ENCODE data around the gene WDR72.
"Not testable (repeated sequence)": the region's sequence is repeated elsewhere in the genome, so short reads cannot be mapped to it uniquely, and the experiment has no call there.

WDR72 gene

DNA sequence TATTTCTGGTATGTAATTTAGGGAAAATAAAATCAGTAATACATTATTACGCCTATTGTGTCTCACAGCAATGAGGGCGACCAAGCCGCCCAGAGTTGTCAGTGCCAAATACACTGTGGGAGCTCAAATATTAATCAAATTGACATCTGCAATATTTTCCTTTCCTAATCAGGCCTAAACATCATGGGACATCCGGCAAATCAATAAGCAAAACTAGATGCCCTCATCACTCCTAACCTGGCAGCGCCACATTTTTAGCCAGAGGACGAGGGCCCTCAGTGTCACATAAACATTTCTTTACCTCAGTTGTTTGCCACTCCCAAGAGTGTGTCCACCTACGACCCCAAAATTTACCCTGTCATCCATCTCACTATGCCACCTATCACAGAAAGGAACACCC, 64.1 kb downstream of the WDR72 start:
- DNase-seq: no peak

DNA sequence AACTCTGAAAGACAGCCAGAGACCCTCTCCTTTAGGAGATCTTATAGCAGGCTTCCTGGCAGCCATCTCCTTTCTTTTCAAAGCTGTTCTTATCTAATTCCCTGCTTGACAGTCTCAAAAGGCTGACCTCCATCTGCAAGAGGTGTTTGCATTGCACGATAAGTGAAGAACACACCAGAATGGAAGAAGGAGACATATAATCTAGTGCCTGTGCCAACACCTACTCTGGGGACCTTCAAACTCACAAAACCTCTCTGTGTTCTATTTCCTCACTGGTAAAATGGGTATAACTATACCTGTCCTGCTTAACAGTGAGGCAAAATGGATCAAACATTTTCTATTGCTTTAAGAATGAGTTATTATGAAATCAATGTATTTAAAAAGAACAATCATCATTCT, 65.0 kb downstream of the WDR72 start:
- DNase-seq: no peak

DNA sequence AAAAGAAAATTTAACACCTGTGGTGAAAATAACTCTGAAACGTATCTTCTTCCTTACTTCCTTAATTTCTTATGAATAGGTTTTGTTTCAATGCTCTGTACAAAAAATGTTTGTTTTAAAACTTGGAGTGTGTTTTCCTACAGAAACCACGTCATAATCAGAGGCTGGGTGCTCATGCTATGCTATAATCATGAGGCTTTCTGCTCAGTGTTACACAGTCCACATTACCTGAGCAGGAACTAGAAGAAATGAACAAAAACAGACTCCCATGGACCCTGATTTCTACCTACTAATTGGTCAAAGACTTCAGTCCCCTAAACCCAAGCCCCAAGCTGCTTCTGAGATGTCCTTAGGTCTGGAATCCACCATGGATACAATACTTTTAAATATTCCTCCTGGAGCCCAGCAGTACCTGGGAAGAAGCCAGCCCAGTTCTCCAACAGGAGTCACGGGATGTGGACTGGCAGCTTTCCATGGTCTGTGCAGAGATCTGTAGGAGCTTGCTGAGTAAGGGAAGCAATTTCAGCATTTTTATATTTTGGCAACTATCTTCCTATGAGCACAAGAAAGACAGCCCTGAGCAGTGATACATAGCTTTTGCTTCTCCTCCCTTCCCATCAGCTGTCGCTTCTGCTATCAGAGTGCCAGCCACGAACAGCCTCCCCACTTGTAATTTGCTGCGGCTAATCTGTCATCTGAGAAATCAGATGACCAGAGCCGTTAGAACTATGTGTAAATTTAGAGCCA, 65.6 kb downstream of the WDR72 start:
- DNase-seq: no peak

DNA sequence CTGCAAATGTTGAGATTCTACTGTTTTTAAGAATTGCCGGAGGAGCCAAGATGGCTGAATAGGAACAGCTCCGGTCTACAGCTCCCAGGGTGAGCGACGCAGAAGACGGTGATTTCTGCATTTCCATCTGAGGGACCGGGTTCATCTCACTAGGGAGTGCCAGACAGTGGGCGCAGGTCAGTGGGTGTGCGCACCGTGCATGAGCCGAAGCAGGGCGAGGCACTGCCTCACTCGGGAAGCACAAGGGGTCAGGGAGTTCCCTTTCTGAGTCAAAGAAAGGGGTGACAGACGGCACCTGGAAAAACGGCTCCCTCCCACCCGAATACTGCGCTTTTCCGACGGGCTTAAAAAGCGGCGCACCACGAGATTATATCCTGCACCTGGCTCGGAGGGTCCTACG, 75.3 kb downstream of the WDR72 start:
- DNase-seq: not testable (repeated sequence)

DNA sequence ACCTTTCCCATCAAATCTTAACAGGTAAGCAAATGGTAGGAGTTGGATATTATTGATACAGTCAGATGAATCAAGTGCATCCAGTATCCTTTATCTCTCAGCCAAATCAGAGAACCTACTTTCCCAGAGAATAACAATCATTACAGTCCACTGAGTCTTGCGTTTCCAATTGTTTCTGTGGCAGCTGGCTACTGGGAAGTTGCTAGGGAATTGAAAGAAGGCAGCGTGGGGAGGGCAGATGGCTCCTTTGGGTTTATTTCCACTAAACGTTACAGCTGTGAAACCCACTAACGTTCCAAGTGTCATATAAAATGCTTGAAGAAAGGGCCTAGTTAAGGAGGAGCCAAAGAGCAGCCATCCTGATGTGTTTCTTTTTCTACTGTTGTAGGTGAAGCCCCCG, 78.4 kb downstream of the WDR72 start:
- DNase-seq: no peak

DNA sequence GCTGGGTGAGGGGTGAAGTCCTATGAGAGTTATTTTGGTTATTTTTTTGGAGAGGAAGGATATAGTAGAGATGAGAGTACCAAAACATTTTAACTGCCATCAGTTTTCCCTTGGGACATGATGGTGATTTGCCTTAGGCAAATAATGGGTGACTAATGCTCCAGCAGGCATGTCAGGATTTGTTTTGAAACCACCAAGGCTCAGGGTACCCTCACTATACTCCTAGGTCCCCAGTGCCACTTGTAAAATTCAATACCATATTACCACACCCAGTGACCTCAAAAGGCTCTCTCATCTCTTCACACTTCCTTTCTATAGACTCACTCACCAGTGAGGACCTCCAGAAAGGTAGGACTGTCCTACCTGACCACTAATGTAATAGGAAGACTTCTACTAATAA, 83.6 kb downstream of the WDR72 start:
- DNase-seq: no peak

DNA sequence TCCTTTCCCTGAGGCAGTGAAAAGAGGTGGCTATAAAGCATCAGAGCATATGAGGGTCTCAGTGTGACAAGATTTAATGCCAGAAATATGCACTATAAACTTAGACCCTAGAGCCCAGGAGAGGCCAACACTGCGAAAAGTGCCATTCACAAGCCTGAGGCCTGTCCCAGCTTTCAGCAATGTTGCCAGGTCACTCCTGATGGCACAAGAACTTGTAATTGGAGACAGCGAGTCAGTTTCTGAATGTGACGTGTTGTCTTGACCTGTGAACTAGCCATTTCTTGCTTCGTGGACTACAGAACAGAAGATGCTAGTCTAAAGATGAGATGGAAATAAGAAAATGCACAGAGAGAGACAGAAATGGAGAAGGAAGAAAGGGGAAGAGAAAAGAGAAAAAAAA, 87.9 kb downstream of the WDR72 start:
- no peak for DNase-seq

DNA sequence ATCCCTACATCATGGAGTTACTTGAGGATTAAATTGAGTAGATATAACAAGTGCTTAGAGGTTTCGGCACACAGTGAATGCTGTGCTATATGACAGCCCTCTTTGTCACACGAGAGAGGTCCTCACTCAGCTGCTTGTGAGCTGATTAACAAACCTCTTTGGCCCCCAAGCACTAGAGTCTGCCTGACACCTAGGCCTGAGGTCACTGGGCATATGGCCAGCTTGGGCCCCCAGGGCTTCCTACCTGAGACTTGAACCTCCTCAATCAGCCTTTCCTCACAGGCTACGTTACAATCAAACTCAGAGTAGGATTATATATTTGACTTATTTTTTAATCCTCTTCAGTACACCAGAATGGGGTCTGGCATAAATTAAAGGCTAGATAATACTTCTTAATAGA, 88.8 kb downstream of the WDR72 start:
- DNase-seq: no peak

DNA sequence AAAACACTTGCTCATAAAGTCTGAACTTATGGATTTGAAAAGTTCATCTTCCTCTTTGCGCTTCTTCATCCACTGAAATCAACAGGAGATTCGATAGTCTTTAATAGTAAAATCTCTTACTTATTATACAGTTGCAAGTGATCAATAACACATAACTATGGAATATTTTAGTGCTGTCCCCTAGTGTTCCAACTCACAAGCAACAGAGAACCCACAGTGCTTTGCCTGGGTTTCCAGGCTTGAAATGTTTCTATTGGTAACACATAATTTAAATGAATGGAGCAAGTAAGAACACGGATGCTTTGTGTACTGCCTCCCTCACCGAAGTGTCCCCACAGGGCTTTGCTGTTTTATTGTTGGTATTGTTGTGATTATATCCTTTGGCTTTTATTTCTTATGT, 93.5 kb downstream of the WDR72 start:
- no peak for DNase-seq

DNA sequence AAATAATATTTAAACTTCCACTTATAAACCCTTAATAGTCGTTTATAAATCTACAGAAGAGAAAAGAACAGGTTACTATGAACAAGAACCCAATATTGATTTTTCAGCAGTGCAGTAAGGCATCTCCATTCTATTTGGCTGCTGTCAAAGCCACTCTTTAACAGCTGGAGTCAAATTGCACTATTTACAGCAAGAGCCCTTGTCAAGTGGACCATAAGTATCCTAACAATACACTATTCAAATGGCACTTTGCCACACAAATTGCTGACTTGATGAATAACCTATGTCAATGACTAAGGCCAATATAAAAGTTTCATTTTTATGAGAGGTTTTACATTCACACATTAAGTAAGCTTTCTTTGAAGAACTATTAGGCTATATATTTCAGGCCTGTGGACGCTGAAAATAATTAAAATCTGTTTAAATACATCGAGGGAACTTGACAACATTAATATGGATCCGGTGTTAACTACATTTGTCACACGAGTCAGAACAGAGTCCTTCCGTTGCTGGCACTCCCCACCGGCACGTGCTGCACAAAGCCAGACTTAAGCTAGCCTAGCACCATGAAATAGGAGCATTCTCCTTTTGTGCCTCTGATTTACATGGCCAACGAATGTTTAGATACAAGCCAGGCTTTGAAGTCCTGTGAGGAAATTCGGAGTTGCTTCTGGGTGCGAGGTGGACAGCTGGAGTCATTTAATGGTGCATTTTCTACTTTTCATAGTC, 100.5 kb downstream of the WDR72 start:
- DNase-seq: no peak

DNA sequence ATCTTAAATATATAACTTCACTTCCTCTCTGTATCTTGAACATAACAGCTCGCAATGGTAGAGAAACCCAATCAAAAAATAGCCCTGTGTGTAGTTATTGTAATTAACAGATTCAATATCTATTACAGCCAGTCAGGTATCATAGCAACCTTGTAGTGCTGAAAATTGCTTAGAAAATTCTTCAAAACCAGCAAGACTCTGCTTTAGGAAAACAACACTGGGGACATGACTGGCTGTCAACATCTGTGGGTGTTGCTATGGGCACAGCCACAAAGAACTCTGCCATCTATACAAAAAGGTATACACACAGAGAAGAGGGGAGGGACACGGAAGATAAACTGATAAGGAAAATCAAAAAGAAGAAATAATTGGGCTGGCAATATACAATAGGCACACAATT, 101.2 kb downstream of the WDR72 start:
- DNase-seq: no peak

DNA sequence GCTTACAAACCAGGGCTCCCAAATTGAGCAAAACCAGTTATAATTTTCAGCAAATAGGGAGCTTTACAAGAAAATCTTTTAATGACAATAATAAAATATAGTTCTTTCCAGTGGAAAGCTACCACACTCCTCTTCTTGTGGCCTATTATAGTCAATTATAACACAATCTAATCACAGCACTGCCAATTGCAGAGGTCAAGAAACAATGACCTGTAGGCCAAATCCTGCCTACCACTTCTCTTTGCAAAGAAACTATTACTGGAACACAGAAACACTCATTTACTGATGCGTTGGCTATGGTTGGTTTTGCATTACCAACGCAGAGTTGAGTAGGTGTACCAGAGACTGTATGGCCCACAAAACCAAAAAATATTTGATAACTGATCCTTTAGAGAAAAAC, 110.5 kb downstream of the WDR72 start:
- no peak for DNase-seq

DNA sequence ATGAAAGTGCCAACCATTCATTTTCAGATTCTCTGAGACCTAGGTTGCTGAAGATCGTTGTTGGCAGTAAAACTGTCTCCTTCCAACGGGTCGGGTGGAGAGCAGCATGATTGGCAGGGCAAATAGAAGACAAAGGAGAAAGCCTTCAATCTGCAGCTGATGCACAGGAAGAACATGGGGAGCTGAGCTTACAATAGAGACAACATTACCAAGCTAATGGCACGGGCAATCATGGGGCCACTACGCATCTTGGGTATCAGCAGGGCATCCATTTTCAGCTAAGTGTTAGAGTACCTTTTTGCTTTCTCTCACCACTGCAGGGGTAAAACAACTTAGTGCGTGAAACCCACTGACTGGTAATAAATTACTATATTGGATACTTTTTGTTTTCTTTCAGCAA, 114.8 kb downstream of the WDR72 start:
- DNase-seq: no peak

DNA sequence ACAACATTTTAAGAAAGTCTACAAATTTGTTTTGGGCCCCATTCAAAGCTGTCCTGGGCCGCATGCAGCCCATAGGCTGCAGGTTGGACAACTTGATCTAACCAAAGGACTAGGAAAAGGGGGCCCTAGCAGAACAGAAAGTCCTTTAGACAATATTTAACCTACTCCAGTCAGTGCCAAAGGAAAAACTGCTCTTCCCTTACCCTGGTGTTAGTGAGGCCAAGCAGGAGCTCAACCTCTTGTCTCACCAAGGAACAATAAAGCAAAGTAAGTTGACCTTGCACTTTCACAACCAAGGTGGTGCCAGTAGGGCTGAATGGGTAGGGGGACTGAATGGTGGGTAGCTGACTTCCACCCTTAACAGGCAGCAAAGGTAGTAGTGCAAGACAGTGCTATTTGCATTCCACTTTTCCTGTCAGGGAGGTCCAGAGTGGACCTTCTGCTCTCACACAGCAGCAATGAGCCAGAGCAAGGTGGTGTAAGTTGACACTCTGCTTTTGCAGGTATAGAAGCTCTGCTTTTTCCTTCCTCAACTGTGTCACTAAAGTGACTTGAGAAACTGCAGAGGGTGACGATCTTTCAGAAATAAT, 124.9 kb downstream of the WDR72 start:
- DNase-seq: no peak

DNA sequence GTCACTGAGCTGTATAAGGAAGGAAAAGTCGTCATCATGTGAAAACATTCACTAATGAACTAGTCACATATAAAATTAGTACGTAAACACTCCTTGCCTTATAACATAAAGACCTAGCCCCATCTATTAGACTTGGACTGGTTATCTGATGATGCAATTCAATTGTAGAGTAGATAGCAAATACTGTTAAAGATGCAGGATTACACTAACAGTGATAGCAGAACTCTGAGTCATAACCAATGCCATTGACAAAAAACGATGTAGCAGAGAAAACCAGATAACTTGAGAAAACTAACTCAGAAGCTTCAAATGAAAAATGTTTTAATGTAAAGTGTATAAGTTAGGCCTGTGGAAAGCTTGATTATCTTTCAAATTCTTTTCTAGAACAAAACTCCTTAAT, 132.2 kb downstream of the WDR72 start:
- no peak for DNase-seq

DNA sequence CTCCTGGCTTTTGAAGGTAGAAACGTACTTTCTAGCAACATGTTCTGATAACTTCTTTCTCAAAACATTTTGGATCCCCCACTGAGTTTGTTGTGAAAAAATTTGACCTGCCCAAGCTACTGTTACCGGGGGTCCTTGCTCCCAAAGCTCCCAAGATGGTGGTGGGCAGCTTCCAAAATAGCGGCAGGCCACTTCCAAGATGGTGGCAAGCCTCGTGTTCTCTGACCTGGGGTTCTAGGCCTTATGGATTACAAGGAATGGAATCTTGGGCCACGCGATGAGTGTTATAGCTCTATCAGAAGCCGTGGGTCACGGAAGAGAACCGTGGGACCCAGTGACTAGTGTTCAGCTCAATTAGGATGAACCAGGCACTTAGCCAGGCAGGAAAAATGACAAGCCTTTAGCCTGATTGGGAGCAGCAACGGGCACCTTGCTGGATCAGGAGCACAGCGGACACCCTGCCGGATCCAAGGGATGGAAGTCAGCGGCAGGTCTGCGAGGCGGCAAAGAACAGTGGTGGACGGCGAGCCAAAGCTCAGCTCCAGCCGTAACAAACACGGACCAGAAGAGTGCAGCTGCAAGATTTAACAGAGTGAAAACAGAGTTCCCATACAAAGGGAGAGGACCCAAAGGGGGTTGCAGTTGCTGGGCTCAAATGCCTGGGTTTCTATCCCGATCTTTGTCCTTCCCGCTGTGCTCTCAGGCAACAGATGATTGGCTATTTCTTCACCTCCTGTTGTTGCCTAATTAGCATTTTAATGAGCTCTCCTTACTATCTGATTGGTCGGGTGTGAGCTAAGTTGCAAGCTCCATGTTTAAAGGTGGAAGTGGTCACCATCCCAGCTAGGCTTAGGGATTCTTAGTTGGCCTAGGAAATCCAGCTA, 133.3 kb downstream of the WDR72 start:
- DNase-seq: no peak

DNA sequence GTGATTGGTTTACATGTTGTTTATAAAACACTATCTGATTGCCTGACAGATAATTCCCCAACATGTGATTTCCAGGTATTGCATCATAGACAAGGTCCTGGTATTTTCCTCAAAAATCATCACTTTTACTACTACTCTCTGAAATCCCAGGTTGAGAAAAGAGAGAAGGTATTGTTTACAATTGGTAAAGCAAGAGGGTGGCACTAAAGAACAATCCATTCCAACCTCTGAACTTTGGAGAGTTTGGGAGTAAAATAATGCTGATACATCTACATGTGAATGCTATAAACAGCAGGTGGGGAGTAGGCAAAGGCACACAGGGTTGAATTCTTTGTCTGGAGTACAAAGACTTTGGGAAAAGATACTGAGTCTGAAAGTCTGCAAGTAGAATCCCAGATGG, 134.2 kb downstream of the WDR72 start:
- no peak for DNase-seq

DNA sequence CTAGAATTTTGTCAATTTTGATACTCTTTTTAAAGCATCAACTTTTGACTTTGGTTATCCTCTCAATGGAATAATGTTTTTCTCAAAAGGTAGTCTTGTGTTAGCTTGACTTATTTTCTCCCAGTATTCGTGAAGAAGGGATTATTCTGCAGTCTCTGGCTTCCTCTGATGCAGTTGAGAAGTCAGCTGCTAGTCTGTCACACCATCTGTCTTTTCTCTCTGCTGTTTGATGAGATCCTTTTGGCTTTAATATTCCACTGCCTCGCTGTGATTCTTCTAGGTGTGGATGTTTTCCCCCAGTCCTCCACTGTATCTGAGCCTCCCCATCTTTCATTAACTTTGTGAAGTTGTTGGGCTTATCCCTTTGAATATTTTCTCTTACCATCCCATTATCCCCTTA, 141.0 kb downstream of the WDR72 start:
- no peak for DNase-seq

DNA sequence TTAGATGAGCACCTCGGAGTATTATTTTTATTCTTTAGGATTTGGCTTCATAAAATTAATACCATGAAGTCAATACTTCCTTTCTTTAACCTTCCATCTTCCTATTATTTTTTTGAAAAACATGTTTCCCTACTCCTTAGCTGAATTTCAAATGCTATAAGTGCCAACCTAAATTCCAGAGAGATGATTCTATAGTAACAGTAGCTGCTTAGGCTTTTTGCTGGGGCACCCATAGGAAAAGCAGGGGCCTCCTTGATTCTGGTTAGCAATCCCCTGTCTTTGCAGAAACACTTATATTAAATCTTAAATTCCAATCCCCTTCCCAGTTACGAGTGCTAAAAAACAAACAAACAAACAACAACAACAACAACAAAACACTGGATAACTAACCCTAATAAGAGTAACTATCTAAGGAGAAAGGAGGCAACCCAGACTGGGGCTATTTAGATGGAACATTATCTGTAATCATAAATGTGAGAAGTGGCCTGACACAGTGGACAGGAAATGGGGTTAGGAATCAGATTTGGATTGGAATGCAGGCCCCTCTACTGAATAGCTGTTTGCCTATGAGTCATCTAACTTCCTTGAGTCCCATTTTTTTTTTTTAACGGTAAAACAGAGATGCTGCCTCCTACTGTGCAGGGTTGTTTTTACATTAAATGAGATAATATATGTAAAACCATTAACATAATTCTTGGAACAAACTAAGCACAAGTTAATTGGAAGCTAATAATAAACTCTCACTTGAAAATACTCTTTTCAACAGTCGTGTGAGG, 148.1 kb downstream of the WDR72 start:
- no peak for DNase-seq

DNA sequence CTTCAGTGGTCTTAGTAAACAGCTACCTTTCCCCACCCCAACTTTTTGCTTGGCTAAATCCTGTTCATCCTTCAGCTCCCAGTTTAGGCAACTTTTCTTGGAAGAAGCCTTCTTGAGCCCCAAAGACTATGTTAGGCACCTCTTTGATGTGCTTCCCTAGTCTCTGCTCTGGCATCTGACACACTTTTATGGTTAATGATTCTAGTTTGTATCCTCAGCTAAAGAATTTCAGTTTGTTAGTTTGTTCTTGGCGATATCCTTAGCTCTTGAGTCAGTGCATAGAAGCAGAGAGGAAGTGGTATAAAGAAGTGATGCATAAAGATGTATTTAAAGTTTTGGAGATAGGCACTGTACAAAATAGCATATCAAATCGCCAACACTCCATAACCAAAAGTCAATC, 168.4 kb downstream of the WDR72 start:
- no peak for DNase-seq

DNA sequence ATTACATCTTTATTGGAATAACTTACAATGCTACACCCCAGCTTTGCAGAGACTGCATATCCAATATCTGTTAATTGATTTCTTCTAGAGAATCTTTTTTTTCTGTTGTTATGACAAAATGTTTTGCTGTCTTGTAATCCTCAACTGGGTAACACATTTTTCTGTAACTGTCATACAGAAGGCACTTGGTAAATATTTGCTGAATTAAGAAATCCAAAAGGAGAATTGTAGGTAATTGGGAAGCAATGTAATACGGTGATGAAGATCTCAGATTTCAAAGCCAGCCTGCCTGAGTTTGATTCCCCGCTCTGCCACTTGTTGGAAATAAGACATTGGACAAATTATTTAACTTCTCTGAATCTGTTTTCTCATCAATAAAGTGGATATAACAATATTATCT, 169.1 kb downstream of the WDR72 start:
- no peak for DNase-seq

DNA sequence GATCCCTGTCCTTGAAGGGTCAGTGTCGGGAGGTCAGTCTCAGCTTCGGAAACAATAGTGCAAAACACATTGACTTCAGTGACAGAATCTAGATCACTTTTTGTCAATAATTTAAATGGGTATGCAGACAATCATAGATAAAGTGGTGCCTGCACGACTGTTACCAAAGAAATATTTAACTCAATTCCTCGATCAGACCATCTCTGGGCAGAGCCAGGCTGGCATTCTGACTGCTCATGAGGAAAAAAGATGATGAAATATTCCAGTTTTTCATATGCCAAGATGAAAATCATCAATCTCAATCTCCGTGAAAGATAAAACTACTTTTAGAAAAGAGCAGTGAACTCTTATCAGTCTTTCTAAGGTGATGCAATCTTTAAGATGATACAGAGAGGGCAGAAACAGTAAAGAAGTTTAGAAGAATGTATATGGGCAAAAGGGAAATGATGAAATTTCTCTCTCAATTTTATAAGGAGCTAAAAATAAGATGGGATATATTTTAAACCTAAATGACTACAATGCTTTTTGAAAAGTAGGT, 169.9 kb downstream of the WDR72 start:
- no peak for DNase-seq
